WTC11 (cell line): ENCODE results near the gene PSMD6. TPM values are rescaled to one million over a fixed set of nuclear protein-coding genes. Genes with fewer than 3 reads are reported as not detected.

Experiments used
- ATAC-seq: fragments of 200-7000 bp; cut with Tn5 transposase; 2 replicates; pipeline ENCODE4 v1.10.0; 2021; ENCODE audit warnings: mild to moderate bottlenecking, moderate library complexity
- CTCF ChIA-PET: fragments of 300-600 bp; sonication (Branson Sonifier 250); formaldehyde crosslinking; loops from one replicate; lab custom pipeline; 2021; ENCODE audit warnings: antibody characterized with exemption; lab: Charles Lee
- POLR2A ChIA-PET: fragments of 350-600 bp; sonication (Branson Sonifier 250); formaldehyde crosslinking; loops from one replicate; lab custom pipeline; 2021; ENCODE audit warnings: antibody characterized with exemption; lab: Charles Lee
- DNase-seq: peaks from one replicate; pipeline ENCODE4 v3.0.0; 2021; ENCODE audit warnings: low spot score
- H3K27ac Mint-ChIP-seq: 2 replicates; pipeline ENCODE4 v1.8.0; 2021; ENCODE audit warnings: mixed read lengths
- H3K27me3 Mint-ChIP-seq: 2 replicates; pipeline ENCODE4 v1.8.0; 2021; ENCODE audit warnings: low read depth, mild to moderate bottlenecking, moderate library complexity, mixed read lengths
- H3K36me3 Mint-ChIP-seq: 2 replicates; pipeline ENCODE4 v1.8.0; 2021; ENCODE audit warnings: mixed read lengths
- H3K4me1 Mint-ChIP-seq: 2 replicates; pipeline ENCODE4 v1.8.0; 2022; ENCODE audit warnings: mixed read lengths
- H3K4me3 Mint-ChIP-seq: 2 replicates; pipeline ENCODE4 v1.8.0; 2021; ENCODE audit warnings: mild to moderate bottlenecking, moderate library complexity, mixed read lengths
- H3K9me3 Mint-ChIP-seq: 2 replicates; pipeline ENCODE4 v1.8.0; 2021; ENCODE audit warnings: mixed read lengths
- ATF1 ChIP-seq: sonication (generic); formaldehyde crosslinking; IDR thresholded peaks from 2 replicates; pipeline ENCODE4 v1.8.1; 2023; ENCODE audit warnings: mild to moderate bottlenecking, moderate library complexity, missing genetic modification reagents
- EMX1 ChIP-seq: fragments of 250-450 bp; sonication (Bioruptor Pico); IDR thresholded peaks from 2 replicates; pipeline ENCODE4 v1.8.0; 2021; ENCODE audit warnings: mild to moderate bottlenecking
- GABPB1 ChIP-seq: sonication (generic); formaldehyde crosslinking; IDR thresholded peaks from 2 replicates; pipeline ENCODE4 v1.8.1; 2023; ENCODE audit warnings: mild to moderate bottlenecking, missing genetic modification reagents
- GTF2I ChIP-seq: fragments of 250-450 bp; sonication (Bioruptor Pico); conservative IDR thresholded peaks from 2 replicates; pipeline ENCODE4 v1.4.0; 2021; ENCODE audit warnings: mild to moderate bottlenecking
- MYBL2 ChIP-seq: sonication (generic); formaldehyde crosslinking; IDR thresholded peaks from 2 replicates; pipeline ENCODE4 v1.8.1; 2023; ENCODE audit warnings: mild to moderate bottlenecking, moderate library complexity, missing genetic modification reagents
- SOX15 ChIP-seq: fragments of 250-450 bp; sonication (Bioruptor Pico); IDR thresholded peaks from 2 replicates; pipeline ENCODE4 v1.9.0; 2021; ENCODE audit warnings: mild to moderate bottlenecking
- ZNF396 ChIP-seq: fragments of 250-450 bp; sonication (Bioruptor Pico); IDR thresholded peaks from 2 replicates; pipeline ENCODE4 v1.8.0; 2021; ENCODE audit warnings: mild to moderate bottlenecking, moderate library complexity, borderline replicate concordance
- total RNA-seq: library from RNA; stranded (reverse); gene quantifications from 3 replicates; pipeline ENCODE4 v1.2.3, GENCODE V29; 2021
- TF ChIP-seq, protein P1 (sequence below): sonication (generic); formaldehyde crosslinking; IDR thresholded peaks from 2 replicates; pipeline ENCODE4 v1.8.0; 2022; ENCODE audit warnings: mild to moderate bottlenecking, missing genetic modification reagents
- TF ChIP-seq, protein P2 (sequence below): fragments of 250-450 bp; sonication (Bioruptor Pico); IDR thresholded peaks from 2 replicates; pipeline ENCODE4 v1.9.0; 2021; ENCODE audit warnings: moderate library complexity, mild to moderate bottlenecking, inconsistent platforms, borderline replicate concordance
- TF ChIP-seq, protein P3 (sequence below): sonication (generic); formaldehyde crosslinking; IDR thresholded peaks from 2 replicates; pipeline ENCODE4 v1.8.1; 2023; ENCODE audit warnings: mild to moderate bottlenecking, missing genetic modification reagents
- TF ChIP-seq, protein P4 (sequence below): fragments of 250-450 bp; sonication (Bioruptor Pico); IDR thresholded peaks from 2 replicates; pipeline ENCODE4 v1.9.0; 2021; ENCODE audit warnings: mild to moderate bottlenecking, borderline replicate concordance
- TF ChIP-seq, protein P5 (sequence below): sonication (generic); formaldehyde crosslinking; IDR thresholded peaks from 2 replicates; pipeline ENCODE4 v1.8.1; 2023; ENCODE audit warnings: mild to moderate bottlenecking, missing genetic modification reagents
- TF ChIP-seq, protein P6 (sequence below): sonication (generic); formaldehyde crosslinking; IDR thresholded peaks from 2 replicates; pipeline ENCODE4 v1.8.1; 2022; ENCODE audit warnings: low read depth, missing genetic modification reagents, borderline replicate concordance
- TF ChIP-seq, protein P7 (sequence below): sonication (generic); formaldehyde crosslinking; IDR thresholded peaks from 2 replicates; pipeline ENCODE4 v1.8.1; 2023; ENCODE audit warnings: mild to moderate bottlenecking, missing genetic modification reagents, moderate library complexity
- TF ChIP-seq, protein P8 (sequence below): sonication (generic); formaldehyde crosslinking; conservative IDR thresholded peaks from 2 replicates; pipeline ENCODE4 v1.8.1; 2023; ENCODE audit warnings: mild to moderate bottlenecking, low read depth, missing genetic modification reagents, moderate library complexity

The PSMD6 gene
- total RNA-seq, 1 experiment from 2014 or later: 105 TPM

DNA sequence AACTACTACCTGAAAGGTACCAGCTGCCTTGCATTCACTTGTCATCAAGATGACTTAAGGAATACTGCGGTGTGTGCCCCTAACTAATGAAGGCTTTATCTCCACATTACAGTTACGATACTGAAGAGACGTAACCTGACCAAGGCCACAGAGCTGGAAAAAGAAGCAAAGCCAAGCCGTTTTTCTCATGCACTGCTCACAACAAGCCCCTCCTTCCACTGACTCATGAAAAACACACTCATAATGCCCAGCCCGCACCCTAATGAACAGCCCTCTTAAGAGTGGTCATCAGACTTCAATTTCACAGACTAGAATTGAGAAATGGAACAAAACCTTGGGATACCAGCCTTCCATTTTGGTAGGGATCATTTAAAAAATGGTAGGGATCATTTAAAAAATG lies 11.6 kb downstream of the PSMD6 start:
- no peak for ATAC-seq
- Mint-ChIP-seq H3K36me3 (peaks cover 59% of the 10 kb centered on the region), H3K9me3 (no peaks in the 10 kb centered on the region), H3K27me3 (no peaks in the 10 kb centered on the region), H3K4me3 (no peak overlapping the region), H3K4me1 (no peaks in the 10 kb centered on the region), H3K27ac (no peak overlapping the region)
- CTCF ChIA-PET: no interaction called here
- TF ChIP-seq, protein P1, sequence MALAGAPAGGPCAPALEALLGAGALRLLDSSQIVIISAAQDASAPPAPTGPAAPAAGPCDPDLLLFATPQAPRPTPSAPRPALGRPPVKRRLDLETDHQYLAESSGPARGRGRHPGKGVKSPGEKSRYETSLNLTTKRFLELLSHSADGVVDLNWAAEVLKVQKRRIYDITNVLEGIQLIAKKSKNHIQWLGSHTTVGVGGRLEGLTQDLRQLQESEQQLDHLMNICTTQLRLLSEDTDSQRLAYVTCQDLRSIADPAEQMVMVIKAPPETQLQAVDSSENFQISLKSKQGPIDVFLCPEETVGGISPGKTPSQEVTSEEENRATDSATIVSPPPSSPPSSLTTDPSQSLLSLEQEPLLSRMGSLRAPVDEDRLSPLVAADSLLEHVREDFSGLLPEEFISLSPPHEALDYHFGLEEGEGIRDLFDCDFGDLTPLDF (CRISPR knock-in tag): no peak
- TF ChIP-seq, protein P2, sequence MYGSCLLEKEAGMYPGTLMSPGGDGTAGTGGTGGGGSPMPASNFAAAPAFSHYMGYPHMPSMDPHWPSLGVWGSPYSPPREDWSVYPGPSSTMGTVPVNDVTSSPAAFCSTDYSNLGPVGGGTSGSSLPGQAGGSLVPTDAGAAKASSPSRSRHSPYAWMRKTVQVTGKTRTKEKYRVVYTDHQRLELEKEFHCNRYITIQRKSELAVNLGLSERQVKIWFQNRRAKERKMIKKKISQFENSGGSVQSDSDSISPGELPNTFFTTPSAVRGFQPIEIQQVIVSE (CRISPR knock-in tag): no peak
- TF ChIP-seq EMX1 (no peak), GTF2I (CRISPR knock-in tag) (no peak), SOX15 (no peak), ATF1 (CRISPR knock-in tag) (no peak)
- TF ChIP-seq, protein P3, sequence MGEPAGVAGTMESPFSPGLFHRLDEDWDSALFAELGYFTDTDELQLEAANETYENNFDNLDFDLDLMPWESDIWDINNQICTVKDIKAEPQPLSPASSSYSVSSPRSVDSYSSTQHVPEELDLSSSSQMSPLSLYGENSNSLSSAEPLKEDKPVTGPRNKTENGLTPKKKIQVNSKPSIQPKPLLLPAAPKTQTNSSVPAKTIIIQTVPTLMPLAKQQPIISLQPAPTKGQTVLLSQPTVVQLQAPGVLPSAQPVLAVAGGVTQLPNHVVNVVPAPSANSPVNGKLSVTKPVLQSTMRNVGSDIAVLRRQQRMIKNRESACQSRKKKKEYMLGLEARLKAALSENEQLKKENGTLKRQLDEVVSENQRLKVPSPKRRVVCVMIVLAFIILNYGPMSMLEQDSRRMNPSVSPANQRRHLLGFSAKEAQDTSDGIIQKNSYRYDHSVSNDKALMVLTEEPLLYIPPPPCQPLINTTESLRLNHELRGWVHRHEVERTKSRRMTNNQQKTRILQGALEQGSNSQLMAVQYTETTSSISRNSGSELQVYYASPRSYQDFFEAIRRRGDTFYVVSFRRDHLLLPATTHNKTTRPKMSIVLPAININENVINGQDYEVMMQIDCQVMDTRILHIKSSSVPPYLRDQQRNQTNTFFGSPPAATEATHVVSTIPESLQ: no peak
- TF ChIP-seq, protein P4, sequence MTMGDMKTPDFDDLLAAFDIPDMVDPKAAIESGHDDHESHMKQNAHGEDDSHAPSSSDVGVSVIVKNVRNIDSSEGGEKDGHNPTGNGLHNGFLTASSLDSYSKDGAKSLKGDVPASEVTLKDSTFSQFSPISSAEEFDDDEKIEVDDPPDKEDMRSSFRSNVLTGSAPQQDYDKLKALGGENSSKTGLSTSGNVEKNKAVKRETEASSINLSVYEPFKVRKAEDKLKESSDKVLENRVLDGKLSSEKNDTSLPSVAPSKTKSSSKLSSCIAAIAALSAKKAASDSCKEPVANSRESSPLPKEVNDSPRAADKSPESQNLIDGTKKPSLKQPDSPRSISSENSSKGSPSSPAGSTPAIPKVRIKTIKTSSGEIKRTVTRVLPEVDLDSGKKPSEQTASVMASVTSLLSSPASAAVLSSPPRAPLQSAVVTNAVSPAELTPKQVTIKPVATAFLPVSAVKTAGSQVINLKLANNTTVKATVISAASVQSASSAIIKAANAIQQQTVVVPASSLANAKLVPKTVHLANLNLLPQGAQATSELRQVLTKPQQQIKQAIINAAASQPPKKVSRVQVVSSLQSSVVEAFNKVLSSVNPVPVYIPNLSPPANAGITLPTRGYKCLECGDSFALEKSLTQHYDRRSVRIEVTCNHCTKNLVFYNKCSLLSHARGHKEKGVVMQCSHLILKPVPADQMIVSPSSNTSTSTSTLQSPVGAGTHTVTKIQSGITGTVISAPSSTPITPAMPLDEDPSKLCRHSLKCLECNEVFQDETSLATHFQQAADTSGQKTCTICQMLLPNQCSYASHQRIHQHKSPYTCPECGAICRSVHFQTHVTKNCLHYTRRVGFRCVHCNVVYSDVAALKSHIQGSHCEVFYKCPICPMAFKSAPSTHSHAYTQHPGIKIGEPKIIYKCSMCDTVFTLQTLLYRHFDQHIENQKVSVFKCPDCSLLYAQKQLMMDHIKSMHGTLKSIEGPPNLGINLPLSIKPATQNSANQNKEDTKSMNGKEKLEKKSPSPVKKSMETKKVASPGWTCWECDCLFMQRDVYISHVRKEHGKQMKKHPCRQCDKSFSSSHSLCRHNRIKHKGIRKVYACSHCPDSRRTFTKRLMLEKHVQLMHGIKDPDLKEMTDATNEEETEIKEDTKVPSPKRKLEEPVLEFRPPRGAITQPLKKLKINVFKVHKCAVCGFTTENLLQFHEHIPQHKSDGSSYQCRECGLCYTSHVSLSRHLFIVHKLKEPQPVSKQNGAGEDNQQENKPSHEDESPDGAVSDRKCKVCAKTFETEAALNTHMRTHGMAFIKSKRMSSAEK (CRISPR knock-in tag): no peak
- POLR2A ChIA-PET: interaction anchor here (0.6 kb wide), 1 partner anchor 1766 kb away, joined by 3 read pairs; no protein-coding TSS in a partner anchor
- no peak for DNase-seq

DNA sequence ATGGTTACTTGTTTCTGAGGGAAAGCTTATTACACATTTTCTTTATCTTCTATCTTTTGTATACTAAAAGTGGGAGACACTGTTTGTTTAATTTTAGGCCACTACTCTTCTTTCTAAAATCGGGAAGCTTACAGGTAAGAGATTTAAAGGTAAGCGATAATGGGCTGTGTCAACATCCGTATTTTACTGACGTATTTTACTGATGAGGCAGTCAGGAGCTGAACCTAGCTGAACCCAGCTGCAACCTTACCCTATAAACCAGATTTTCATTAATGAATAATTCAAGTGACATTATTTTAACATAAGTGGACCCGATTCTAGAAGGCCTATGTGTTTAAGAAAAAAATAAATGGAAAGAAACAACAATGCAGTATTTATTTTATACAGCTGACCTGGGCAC lies 13.1 kb downstream of the PSMD6 start:
- H3K27me3 Mint-ChIP-seq: no peaks in the 10 kb centered on the region
- H3K9me3 Mint-ChIP-seq: no peaks in the 10 kb centered on the region
- peaks cover 52% of the 10 kb centered on the region for H3K36me3 Mint-ChIP-seq
- ChIA-PET CTCF (no interaction called here), POLR2A (no interaction called here)
- H3K4me3 Mint-ChIP-seq: no peak overlapping the region
- no peaks in the 10 kb centered on the region for H3K4me1 Mint-ChIP-seq
- no peak overlapping the region for H3K27ac Mint-ChIP-seq
- no peak for DNase-seq
- ATAC-seq: no peak
- TF ChIP-seq, protein P5, sequence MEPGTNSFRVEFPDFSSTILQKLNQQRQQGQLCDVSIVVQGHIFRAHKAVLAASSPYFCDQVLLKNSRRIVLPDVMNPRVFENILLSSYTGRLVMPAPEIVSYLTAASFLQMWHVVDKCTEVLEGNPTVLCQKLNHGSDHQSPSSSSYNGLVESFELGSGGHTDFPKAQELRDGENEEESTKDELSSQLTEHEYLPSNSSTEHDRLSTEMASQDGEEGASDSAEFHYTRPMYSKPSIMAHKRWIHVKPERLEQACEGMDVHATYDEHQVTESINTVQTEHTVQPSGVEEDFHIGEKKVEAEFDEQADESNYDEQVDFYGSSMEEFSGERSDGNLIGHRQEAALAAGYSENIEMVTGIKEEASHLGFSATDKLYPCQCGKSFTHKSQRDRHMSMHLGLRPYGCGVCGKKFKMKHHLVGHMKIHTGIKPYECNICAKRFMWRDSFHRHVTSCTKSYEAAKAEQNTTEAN: no peak
- no peak for TF ChIP-seq ZNF396 (CRISPR knock-in tag)
- TF ChIP-seq, protein P6, sequence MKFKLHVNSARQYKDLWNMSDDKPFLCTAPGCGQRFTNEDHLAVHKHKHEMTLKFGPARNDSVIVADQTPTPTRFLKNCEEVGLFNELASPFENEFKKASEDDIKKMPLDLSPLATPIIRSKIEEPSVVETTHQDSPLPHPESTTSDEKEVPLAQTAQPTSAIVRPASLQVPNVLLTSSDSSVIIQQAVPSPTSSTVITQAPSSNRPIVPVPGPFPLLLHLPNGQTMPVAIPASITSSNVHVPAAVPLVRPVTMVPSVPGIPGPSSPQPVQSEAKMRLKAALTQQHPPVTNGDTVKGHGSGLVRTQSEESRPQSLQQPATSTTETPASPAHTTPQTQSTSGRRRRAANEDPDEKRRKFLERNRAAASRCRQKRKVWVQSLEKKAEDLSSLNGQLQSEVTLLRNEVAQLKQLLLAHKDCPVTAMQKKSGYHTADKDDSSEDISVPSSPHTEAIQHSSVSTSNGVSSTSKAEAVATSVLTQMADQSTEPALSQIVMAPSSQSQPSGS (CRISPR knock-in tag): no peak
- TF ChIP-seq, protein P7, sequence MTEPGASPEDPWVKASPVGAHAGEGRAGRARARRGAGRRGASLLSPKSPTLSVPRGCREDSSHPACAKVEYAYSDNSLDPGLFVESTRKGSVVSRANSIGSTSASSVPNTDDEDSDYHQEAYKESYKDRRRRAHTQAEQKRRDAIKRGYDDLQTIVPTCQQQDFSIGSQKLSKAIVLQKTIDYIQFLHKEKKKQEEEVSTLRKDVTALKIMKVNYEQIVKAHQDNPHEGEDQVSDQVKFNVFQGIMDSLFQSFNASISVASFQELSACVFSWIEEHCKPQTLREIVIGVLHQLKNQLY: no peak
- no peak for TF ChIP-seq GABPB1 (CRISPR knock-in tag)
- no peak for TF ChIP-seq MYBL2 (CRISPR knock-in tag)
- TF ChIP-seq, protein P8, sequence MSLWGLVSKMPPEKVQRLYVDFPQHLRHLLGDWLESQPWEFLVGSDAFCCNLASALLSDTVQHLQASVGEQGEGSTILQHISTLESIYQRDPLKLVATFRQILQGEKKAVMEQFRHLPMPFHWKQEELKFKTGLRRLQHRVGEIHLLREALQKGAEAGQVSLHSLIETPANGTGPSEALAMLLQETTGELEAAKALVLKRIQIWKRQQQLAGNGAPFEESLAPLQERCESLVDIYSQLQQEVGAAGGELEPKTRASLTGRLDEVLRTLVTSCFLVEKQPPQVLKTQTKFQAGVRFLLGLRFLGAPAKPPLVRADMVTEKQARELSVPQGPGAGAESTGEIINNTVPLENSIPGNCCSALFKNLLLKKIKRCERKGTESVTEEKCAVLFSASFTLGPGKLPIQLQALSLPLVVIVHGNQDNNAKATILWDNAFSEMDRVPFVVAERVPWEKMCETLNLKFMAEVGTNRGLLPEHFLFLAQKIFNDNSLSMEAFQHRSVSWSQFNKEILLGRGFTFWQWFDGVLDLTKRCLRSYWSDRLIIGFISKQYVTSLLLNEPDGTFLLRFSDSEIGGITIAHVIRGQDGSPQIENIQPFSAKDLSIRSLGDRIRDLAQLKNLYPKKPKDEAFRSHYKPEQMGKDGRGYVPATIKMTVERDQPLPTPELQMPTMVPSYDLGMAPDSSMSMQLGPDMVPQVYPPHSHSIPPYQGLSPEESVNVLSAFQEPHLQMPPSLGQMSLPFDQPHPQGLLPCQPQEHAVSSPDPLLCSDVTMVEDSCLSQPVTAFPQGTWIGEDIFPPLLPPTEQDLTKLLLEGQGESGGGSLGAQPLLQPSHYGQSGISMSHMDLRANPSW: no peak
